Esophagus squamous epithelium (tissue), 4 donors: ENCODE results near the gene ELMO1.

ENCODE experiments used
- POLR2A ChIP-seq, 4 donors: fragments of 450-650 bp; IDR thresholded peaks; one replicate each; pipeline ENCODE4 v1.6.1; 2017; ENCODE audit warnings: antibody characterized with exemption in 4 of 4, mild to moderate bottlenecking in 4 of 4, moderate library complexity in 3 of 4
- TF ChIP-seq, protein P1 (sequence below), 6 experiments: fragments of 450-650 bp in 4 of 6; fragments of 200-600 bp in 2 of 6; sonication (generic) in 2 of 6; IDR thresholded peaks; one replicate each; pipeline ENCODE4 v1.5.1; 2016 to 2019; ENCODE audit warnings: antibody characterized with exemption in 6 of 6, mild to moderate bottlenecking in 4 of 6, moderate library complexity in 4 of 6

DNA sequence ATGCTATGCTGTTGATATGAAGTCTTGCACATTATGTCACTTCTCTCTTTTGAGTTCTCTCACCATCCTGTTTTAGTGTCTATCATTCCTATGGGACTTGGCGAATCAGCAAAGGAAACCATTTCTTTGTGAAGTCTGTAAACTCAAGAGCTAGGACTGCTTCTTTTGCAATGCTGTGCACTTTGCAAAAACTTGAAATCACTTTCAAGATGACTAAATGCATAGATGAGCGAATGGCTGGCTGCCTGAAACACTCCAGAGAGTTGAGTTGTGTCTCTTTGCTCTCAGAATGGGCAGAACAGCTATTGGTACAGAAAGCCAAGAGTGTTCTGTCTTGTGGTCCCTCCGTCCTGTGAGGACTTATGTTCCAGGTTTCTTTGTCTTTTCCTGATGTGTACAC lies 18.3 kb upstream of the ELMO1 start:
- no peak for TF ChIP-seq POLR2A (IDR thresholded peaks at IDR 0.05)
- TF ChIP-seq, protein P1, sequence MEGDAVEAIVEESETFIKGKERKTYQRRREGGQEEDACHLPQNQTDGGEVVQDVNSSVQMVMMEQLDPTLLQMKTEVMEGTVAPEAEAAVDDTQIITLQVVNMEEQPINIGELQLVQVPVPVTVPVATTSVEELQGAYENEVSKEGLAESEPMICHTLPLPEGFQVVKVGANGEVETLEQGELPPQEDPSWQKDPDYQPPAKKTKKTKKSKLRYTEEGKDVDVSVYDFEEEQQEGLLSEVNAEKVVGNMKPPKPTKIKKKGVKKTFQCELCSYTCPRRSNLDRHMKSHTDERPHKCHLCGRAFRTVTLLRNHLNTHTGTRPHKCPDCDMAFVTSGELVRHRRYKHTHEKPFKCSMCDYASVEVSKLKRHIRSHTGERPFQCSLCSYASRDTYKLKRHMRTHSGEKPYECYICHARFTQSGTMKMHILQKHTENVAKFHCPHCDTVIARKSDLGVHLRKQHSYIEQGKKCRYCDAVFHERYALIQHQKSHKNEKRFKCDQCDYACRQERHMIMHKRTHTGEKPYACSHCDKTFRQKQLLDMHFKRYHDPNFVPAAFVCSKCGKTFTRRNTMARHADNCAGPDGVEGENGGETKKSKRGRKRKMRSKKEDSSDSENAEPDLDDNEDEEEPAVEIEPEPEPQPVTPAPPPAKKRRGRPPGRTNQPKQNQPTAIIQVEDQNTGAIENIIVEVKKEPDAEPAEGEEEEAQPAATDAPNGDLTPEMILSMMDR (IDR thresholded peaks at IDR 0.05): no peak
